Osteocyte (in vitro differentiated cells): ENCODE measurements around the gene PCSK6. TPM values are rescaled to one million over a fixed set of nuclear protein-coding genes. Genes with fewer than 3 reads are reported as not detected.

Experiments used
- DNase-seq: peaks from one replicate; pipeline ENCODE4 v3.0.0; 2021; ENCODE audit warnings: mixed read lengths; ENCODE audit not compliant: unreplicated experiment; ENCODE audit errors: extremely low spot score
- H3K27ac Mint-ChIP-seq: one replicate; pipeline ENCODE4 v1.8.0; 2021; ENCODE audit warnings: mild to moderate bottlenecking, mixed read lengths; ENCODE audit not compliant: unreplicated experiment
- H3K27me3 Mint-ChIP-seq: one replicate; pipeline ENCODE4 v1.8.0; 2021; ENCODE audit warnings: mixed read lengths; ENCODE audit not compliant: unreplicated experiment
- H3K36me3 Mint-ChIP-seq: one replicate; pipeline ENCODE4 v1.8.0; 2021; ENCODE audit warnings: mixed read lengths; ENCODE audit not compliant: unreplicated experiment
- H3K4me1 Mint-ChIP-seq: one replicate; pipeline ENCODE4 v1.8.0; 2021; ENCODE audit warnings: mixed read lengths; ENCODE audit not compliant: unreplicated experiment
- H3K4me3 Mint-ChIP-seq: one replicate; pipeline ENCODE4 v1.8.0; 2021; ENCODE audit warnings: mild to moderate bottlenecking, moderate library complexity, mixed read lengths; ENCODE audit not compliant: unreplicated experiment
- H3K9me3 Mint-ChIP-seq: one replicate; pipeline ENCODE4 v1.8.0; 2021; ENCODE audit warnings: mixed read lengths; ENCODE audit not compliant: unreplicated experiment
- total RNA-seq: library from RNA; stranded (reverse); gene quantifications from 2 replicates; pipeline ENCODE4 v1.2.1, GENCODE V29; 2021
- TF ChIP-seq, protein P1 (sequence below): fragments of 200-600 bp; sonication (generic); IDR thresholded peaks from 2 replicates; pipeline ENCODE4 v1.5.0; 2021; ENCODE audit warnings: antibody characterized with exemption, mild to moderate bottlenecking, moderate library complexity

The PCSK6 gene
- total RNA-seq, 1 donor from 2014 or later: 0.43 TPM

DNA sequence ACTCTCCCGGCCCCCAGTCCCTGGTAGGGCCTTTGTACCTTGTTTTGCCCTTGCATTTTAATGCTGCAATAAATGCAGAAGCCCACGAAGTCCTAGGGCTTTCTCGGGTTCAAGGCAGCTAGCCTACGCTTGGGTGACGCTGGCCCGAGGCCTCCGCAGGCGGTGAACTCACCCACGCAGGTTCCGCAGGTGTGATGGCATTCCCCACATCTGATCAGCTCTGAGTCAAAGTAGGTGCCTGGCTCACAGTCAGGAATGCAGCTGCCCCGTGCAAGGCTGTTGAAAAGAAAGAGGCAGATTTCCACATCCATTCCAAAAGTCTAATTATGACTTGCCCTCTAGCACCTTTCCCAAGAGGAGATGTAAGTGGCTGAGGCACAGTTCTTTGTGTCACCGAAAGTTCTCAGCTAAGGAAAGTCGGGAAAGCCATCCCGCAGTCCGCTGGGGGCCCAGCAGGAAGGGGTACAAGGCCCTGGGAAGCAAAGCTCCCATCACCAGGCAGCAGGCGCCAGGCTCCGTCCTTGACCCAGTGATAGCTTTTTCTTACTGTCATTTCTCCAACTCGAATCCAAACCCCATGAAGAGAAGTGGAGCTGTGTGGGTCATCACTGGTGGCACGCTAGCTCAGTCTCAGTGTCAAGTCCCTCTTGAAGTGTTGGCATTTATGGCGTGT, 171.2 kb downstream of the PCSK6 start:
- Mint-ChIP-seq H3K36me3 (no peaks in the 10 kb centered on the region), H3K4me3 (no peak overlapping the region), H3K9me3 (no peaks in the 10 kb centered on the region), H3K4me1 (no peaks in the 10 kb centered on the region), H3K27ac (no peak overlapping the region), H3K27me3 (peaks cover 25% of the 10 kb centered on the region)
- no peak for DNase-seq
- TF ChIP-seq, protein P1, sequence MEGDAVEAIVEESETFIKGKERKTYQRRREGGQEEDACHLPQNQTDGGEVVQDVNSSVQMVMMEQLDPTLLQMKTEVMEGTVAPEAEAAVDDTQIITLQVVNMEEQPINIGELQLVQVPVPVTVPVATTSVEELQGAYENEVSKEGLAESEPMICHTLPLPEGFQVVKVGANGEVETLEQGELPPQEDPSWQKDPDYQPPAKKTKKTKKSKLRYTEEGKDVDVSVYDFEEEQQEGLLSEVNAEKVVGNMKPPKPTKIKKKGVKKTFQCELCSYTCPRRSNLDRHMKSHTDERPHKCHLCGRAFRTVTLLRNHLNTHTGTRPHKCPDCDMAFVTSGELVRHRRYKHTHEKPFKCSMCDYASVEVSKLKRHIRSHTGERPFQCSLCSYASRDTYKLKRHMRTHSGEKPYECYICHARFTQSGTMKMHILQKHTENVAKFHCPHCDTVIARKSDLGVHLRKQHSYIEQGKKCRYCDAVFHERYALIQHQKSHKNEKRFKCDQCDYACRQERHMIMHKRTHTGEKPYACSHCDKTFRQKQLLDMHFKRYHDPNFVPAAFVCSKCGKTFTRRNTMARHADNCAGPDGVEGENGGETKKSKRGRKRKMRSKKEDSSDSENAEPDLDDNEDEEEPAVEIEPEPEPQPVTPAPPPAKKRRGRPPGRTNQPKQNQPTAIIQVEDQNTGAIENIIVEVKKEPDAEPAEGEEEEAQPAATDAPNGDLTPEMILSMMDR: no peak

- Mint-ChIP-seq H3K27ac (no peak overlapping the region), H3K4me1 (no peaks in the 10 kb centered on the region)
- TF ChIP-seq, protein P1: no peak
These were observed 172.1 kb downstream of the PCSK6 start for GRCh38 chr15:101317336-101317872.

DNA sequence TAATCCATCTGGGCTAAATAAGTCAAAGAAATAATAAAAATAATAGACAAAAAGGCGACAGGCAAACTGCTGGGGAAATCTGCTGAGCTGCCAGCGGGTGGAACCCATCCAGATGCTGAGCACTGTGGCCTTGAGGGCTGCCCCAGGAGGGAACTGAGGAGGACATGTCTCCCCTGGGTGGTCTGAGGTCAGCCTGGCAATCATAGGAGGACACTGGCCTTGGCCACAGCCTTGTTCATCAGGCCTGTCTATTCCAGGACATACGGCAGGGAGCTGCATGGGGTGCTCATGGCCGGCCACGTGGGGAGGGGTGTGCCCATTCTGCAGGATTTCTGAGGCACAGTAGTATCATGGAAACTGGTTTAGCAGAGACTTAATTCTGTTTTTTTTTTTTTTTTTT, 173.0 kb downstream of the PCSK6 start:
- TF ChIP-seq, protein P1: no peak
- H3K27me3 Mint-ChIP-seq: peaks cover 24% of the 10 kb centered on the region

More at GRCh38 chr15:101317336-101317872, 172.1 kb downstream of the PCSK6 start:
- DNase-seq: no peak
- no peaks in the 10 kb centered on the region for H3K36me3 Mint-ChIP-seq
- H3K4me3 Mint-ChIP-seq: no peak overlapping the region
- no peaks in the 10 kb centered on the region for H3K9me3 Mint-ChIP-seq
- H3K27me3 Mint-ChIP-seq: peaks cover 25% of the 10 kb centered on the region

GRCh38 chr15:101315736-101316135, 173.8 kb downstream of the PCSK6 start:
- Mint-ChIP-seq H3K27ac (no peak overlapping the region), H3K27me3 (peaks cover 17% of the 10 kb centered on the region), H3K36me3 (no peaks in the 10 kb centered on the region), H3K4me1 (no peaks in the 10 kb centered on the region), H3K4me3 (no peak overlapping the region), H3K9me3 (no peaks in the 10 kb centered on the region)
- DNase-seq: no peak
- TF ChIP-seq, protein P1: no peak

More for the DNA sequence above, 173.0 kb downstream of the PCSK6 start:
- no peak for DNase-seq
- Mint-ChIP-seq H3K9me3 (no peaks in the 10 kb centered on the region), H3K4me1 (no peaks in the 10 kb centered on the region), H3K4me3 (no peak overlapping the region), H3K36me3 (no peaks in the 10 kb centered on the region), H3K27ac (no peak overlapping the region)

DNA sequence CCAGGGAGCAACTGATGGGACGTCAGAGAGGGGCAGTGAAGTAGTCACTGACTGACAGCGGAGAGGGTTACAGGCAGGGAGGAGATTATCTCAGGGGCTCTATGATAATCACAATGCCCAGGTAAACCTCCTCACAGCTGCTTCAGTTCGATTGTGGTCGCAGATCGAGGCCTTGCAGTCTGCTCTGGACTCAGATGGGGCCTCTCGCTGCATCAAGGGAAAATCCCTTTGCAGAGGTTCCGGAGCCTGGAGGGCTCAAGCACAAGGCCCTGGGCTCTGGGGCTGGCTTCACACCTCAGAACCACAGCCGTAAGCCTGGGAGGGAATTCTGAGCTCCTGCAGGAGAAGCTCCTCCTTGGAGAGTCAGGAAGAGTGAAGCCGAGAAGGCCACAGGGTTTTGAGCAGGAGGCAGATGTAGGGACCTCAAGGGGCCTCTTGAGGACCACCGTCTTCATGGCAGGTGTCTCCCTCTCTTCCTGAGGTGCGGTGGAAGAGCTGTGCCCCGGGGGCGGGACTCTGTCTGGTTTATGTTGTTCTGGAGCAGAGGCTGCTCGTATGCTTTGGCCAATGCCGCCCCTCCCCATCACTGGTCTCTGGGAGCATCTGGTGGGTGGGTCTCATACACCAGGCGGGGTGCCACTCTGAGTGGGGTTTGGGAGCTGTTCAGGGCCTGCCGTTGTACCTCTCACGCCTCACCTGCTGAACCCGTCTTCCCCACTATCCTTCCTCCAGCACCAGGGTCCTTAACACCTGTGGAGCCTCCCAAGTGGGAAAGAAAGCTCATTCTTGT, 175.0 kb downstream of the PCSK6 start:
- no peak overlapping the region for H3K4me3 Mint-ChIP-seq
- TF ChIP-seq, protein P1: no peak
- no peaks in the 10 kb centered on the region for H3K4me1 Mint-ChIP-seq
- H3K36me3 Mint-ChIP-seq: no peaks in the 10 kb centered on the region
- H3K27ac Mint-ChIP-seq: no peak overlapping the region
- H3K27me3 Mint-ChIP-seq: peaks cover 12% of the 10 kb centered on the region
- no peak for DNase-seq
- H3K9me3 Mint-ChIP-seq: no peaks in the 10 kb centered on the region
